Transverse colon (tissue), 4 donors: ENCODE measurements around the gene ZSCAN22. TPM values are rescaled to one million over a fixed set of nuclear protein-coding genes. Genes with fewer than 3 reads are reported as not detected.
A peak's percentile ranks its signal among the peaks of the same experiment; 100 is the strongest.
"Not testable (repeated sequence)": the region's sequence is repeated elsewhere in the genome, so short reads cannot be mapped to it uniquely, and the experiment has no call there.

Experiments used
- DNase-seq: peaks from one replicate; pipeline ENCODE4 v3.0.0-alpha.2; 2019
- H3K27ac ChIP-seq, 4 donors: fragments of 200-600 bp; sonication (generic); 2 replicates each; pipeline ENCODE4 v1.5.1; 2016 to 2018; ENCODE audit warnings: inconsistent platforms in 4 of 4
- H3K27me3 ChIP-seq: fragments of 200-600 bp; sonication (generic); 2 replicates; pipeline ENCODE4 v1.5.1; 2017; ENCODE audit warnings: inconsistent platforms
- H3K36me3 ChIP-seq, 4 donors: fragments of 200-600 bp; sonication (generic); 2 replicates each; pipeline ENCODE4 v1.5.1; 2017 to 2019; ENCODE audit warnings: inconsistent platforms in 4 of 4
- H3K4me1 ChIP-seq, 4 donors: fragments of 200-600 bp; sonication (generic); 2 replicates each; pipeline ENCODE4 v1.5.1; 2017 to 2020; ENCODE audit warnings: inconsistent platforms in 4 of 4
- H3K4me3 ChIP-seq, 4 donors: fragments of 200-600 bp; sonication (generic); 1 replicate in 1 of 4; 2 replicates in 3 of 4; pipeline versions ENCODE4 v1.5.1 to v1.6.1; 2017 to 2019; ENCODE audit warnings: inconsistent platforms in 4 of 4
- H3K9me3 ChIP-seq, 2 donors: fragments of 200-600 bp; sonication (generic); 2 replicates each; pipeline ENCODE4 v1.5.1; 2017 to 2019; ENCODE audit warnings: inconsistent platforms in 2 of 2
- CTCF ChIP-seq, 5 experiments: fragments of 200-600 bp in 3 of 5; fragments of 450-650 bp in 2 of 5; sonication (generic) in 3 of 5; IDR thresholded peaks; 1 replicate in 2 of 5; 2 replicates in 3 of 5; pipeline ENCODE4 v1.5.1; 2016 to 2017; ENCODE audit warnings: antibody characterized with exemption in 5 of 5, inconsistent platforms in 3 of 5, mild to moderate bottlenecking in 2 of 5, moderate library complexity in 1 of 5
- EP300 ChIP-seq: sonication (generic); formaldehyde crosslinking; IDR thresholded peaks from one replicate; pipeline ENCODE4 v1.6.1; 2017; ENCODE audit warnings: antibody characterized with exemption, low read depth
- POLR2A ChIP-seq: fragments of 450-650 bp; IDR thresholded peaks from one replicate; pipeline ENCODE4 v1.6.1; 2016; ENCODE audit warnings: antibody characterized with exemption, mild to moderate bottlenecking, moderate library complexity
- POLR2AphosphoS5 ChIP-seq, 3 donors: sonication (generic); formaldehyde crosslinking; IDR thresholded peaks; one replicate each; pipeline ENCODE4 v1.6.1; 2016; ENCODE audit warnings: antibody characterized with exemption in 3 of 3
- WGBS, 2 donors: methylation state at CpG; one replicate each; pipeline ENCODE4 v1.1.5; 2018; ENCODE audit warnings: low coverage in 1 of 2; 5-methylcytosine and 5-hydroxymethylcytosine counted together
- in situ Hi-C, 4 donors: fragments of 200-750 bp; cut with MboI; loops; one replicate each; pipeline versions ENCODE4 v1.15.0 to v1.15.1; 2017; ENCODE audit warnings: low sequenced_read_pairs in 3 of 4, low pct_ligation_motif_present in 1 of 4, low pct_unique_long_range_greater_than_20kb in 1 of 4
- intact Hi-C: fragments of 100-400 bp; cut with DNase I; formaldehyde crosslinking; loops from one replicate; pipeline ENCODE4 v1.15.1; 2023; ENCODE audit warnings: low total_unique reads
- total RNA-seq, 4 donors: library from RNA; depleted of rRNA; stranded (reverse); fragments of >200 nt; gene quantifications; one replicate each; pipeline ENCODE4 v1.1.0, GENCODE V29; 2016

The ZSCAN22 gene
- total RNA-seq, 4 donors from 2014 or later: 3.0 to 11.6 (median 3.3) TPM

DNA sequence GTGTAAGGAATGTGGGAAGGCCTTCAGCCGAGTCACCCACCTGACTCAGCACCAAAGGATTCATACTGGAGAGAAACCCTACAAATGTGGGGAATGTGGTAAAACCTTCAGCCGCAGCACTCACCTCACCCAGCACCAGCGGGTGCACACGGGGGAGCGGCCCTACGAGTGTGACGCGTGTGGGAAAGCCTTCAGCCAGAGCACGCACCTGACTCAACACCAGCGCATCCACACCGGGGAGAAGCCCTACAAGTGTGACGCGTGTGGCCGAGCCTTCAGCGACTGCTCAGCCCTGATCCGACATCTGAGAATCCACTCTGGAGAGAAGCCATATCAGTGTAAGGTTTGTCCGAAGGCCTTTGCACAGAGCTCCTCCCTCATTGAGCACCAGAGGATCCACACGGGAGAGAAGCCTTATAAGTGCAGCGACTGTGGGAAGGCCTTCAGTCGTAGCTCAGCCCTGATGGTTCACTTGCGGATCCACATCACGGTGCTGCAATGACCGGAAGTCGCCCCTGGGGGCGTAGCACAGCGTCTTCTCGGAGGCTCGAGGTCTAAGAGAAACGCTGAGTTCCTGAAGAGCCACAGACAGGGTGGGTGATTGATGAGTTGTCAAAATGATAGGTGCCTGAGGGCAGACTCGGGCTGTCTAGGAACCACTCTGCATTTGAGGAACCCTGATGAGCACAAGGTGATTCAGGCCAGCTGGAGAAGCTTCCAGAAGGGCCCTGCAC lies 12.2 kb downstream of the ZSCAN22 start:
- in situ Hi-C loops: no loop called here

DNA sequence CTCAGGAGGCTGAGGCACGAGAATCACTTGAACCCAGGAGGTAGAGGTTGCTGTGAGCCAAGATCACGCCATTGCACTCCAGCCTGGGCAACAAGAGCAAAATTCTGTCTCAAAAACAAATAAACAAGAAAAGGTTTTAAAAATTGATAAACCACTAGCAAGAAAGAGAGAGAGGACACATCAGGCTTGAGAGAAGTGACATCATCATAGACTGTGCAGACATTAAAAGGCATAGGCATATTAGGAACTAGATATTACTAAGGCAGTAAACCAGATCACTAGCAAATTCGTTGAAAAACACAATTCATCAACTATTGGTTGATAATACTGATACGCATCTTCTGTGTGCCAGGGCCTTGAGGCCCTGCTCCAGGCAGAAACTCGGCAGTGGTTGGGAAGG lies 18.8 kb downstream of the ZSCAN22 start:
- H3K4me3 ChIP-seq: no peak overlapping the region
- intact Hi-C loops: no loop called here
- no peaks in the 10 kb centered on the region for H3K9me3 ChIP-seq
- H3K4me1 ChIP-seq: peaks cover 0 to 23% (median 8%) of the 10 kb centered on the region in 4 donors
- H3K36me3 ChIP-seq: no peaks in the 10 kb centered on the region
- H3K27me3 ChIP-seq: peaks cover 49% of the 10 kb centered on the region
- no peak overlapping the region for H3K27ac ChIP-seq
- WGBS, 2 donors: 64 to 68% methylated on average over 3 to 5 of the region's 5 CpGs
- in situ Hi-C loops: no loop called here
- TF ChIP-seq CTCF (IDR thresholded peaks at IDR 0.05) (no peak), POLR2A (no peak), POLR2AphosphoS5 (IDR thresholded peaks at IDR 0.05) (no peak), EP300 (no peak)
- no peak for DNase-seq

More for the DNA sequence above, 12.2 kb downstream of the ZSCAN22 start:
- H3K27me3 ChIP-seq: no peaks in the 10 kb centered on the region
- no peak for DNase-seq
- H3K36me3 ChIP-seq: peaks cover 0 to 8% (median 3%) of the 10 kb centered on the region in 4 donors
- no peak overlapping the region for H3K4me3 ChIP-seq
- WGBS, 2 donors: 89% methylated on average over 29 of the region's 30 CpGs; no CpG with 5 or more reads in 1 of the 2 donors
- no peaks in the 10 kb centered on the region for H3K4me1 ChIP-seq
- intact Hi-C loops: no loop called here
- TF ChIP-seq POLR2A: no peak
- TF ChIP-seq CTCF (IDR thresholded peaks at IDR 0.05): no peak
- no peak for TF ChIP-seq EP300
- TF ChIP-seq POLR2AphosphoS5 (IDR thresholded peaks at IDR 0.05): no peak
- no peaks in the 10 kb centered on the region for H3K9me3 ChIP-seq
- H3K27ac ChIP-seq: no peak overlapping the region

- Histone ChIP-seq H3K4me3 (peak overlapping the region; percentile 35 to 58 (median 44)), H3K36me3 (no peaks in the 10 kb centered on the region), H3K9me3 (no peaks in the 10 kb centered on the region), H3K4me1 (peaks cover 0 to 26% (median 8%) of the 10 kb centered on the region in 4 donors), H3K27ac (peak overlapping the region; percentile 60 to 86 (median 75)), H3K27me3 (peaks cover 62% of the 10 kb centered on the region)
- WGBS, 2 donors: 18% methylated on average over 59 of the region's 82 CpGs; no CpG with 5 or more reads in 1 of the 2 donors
- TF ChIP-seq CTCF (IDR thresholded peaks at IDR 0.05) (no peak), POLR2AphosphoS5 (IDR thresholded peaks at IDR 0.05) (peak in 1 of 3 donors; percentile 46), POLR2A (no peak), EP300 (no peak)
- intact Hi-C loops (no loop called here), in situ Hi-C loops (no loop called here)
- DNase-seq: peak; percentile 69
Measured at GRCh38 chr19:58346961-58347929, 20.5 kb downstream of the ZSCAN22 start.

- H3K27me3 ChIP-seq: peaks cover 62% of the 10 kb centered on the region
- H3K36me3 ChIP-seq, H3K9me3 ChIP-seq, intact Hi-C loops, DNase-seq, in situ Hi-C loops: not testable (repeated sequence)
- H3K4me1 ChIP-seq: peaks cover 0 to 26% (median 8%) of the 10 kb centered on the region in 4 donors
- H3K4me3 ChIP-seq: peak overlapping the region; percentile 35 to 58 (median 41)
- WGBS, 2 donors: 22 to 29% methylated on average over 7 to 12 of the region's 12 CpGs
- H3K27ac ChIP-seq: peak overlapping the region; percentile 60 to 86 (median 75)
Measured at GRCh38 chr19:58348080-58348479, 21.3 kb downstream of the ZSCAN22 start.
